Posterior cingulate gyrus (tissue), 11 donors: ENCODE measurements around the gene CCDC33.

Experiments used
- DNase-seq, 10 donors: peaks; one replicate each; pipeline versions ENCODE4 v3.0.0 to v3.0.0-alpha.2; 2020 to 2021; ENCODE audit warnings: mixed read lengths in 3 of 10
- intact Hi-C: fragments of 100-400 bp; cut with DNase I; formaldehyde crosslinking; loops from one replicate; pipeline ENCODE4 v1.15.1; 2023

The CCDC33 gene

DNA sequence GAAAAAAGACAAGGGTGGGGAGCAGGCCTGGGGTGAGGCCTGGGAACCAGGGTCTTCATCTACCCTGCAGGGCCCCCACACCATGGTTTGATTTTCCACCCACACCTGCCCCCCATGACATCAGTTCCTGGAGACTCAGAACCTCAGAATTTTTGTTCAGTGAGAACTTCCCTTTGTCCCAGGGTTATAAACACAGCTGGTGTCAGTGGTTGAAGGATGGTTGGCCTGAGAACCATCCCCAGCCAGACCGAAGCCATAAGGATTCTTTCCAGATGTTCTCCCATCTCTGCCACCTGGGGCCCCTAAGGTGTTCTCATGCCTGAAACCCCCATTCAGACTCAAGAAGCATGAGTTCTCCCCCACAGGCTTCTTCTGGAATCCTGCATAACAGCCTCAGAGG lies 16.6 kb downstream of the CCDC33 start:
- intact Hi-C loops: no loop called here

DNA sequence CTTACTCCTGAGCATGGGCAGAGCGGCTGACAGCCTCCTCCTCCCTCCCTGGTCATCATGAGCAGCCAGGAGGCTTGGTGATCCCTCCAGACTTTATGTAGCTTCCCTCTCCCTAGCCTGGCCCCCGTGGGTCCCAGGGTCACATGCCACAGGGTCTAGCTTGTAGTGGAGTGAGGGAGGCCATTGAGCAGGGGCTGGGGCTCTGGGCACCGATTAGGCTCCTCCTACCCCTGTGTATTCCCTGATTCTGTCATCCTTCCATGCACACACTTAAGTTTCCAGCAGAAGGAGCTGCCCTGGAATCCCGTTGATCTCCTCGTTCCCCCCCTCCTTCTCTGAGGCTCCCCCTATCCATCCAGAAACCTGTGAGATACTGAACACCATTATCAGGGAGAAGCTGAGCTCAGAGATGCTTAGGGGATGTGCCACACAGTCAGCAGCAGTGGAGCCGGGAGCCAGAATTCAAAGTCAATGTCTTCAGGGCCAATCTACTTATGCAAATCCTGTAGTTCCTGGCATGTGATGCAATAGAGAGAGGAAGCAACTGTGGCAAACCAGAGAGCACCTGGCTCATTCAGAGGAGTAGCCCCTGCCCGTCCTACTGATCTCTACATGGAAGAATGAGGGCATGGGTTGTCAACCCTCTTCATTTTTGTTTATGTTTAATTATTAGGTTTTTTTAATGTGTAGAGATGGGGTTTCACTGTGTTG lies 17.2 kb downstream of the CCDC33 start:
- DNase-seq: no peak
- intact Hi-C loops: no loop called here

More for the DNA sequence above, 16.6 kb downstream of the CCDC33 start:
- no peak for DNase-seq

DNA sequence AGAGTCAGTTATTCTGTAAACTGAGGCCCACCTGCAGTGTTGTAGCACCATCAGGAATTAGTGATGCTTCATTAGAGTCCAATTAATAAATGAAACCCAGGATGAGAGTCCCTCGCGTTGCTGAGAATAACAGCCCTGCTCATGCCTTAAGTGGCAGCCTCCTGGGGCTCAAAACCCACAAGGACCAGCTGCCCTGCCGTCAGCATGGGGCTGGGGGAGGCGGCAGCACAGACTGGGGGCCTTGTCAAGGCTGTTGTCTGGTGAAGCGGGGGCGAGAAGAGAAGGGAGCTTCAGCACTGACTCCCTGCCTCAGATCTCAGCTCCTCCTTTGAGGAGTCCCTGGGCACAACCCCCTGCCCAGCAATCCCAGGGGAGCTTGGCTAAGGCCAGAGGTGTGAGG lies 21.0 kb downstream of the CCDC33 start:
- intact Hi-C loops: no loop called here
- no peak for DNase-seq

DNA sequence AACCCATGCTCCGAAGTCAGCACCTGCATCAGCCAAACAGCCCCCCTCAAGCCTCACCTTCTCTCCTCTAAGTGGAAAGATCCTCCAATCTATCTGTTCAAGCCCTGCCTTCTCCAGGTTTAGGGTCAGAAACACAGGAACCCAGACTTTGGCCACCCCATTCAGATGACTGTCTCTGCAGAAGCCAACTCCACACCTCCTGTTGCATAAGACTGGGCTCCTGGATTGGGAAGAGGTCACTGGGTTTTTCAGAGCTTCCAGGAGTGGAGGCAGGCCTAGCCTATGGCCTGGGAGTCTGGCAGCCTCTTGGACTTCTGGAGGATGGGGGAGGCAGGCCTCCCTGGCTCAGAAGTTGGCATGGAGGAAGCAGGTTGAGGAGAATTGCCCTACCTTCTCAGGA lies 21.5 kb downstream of the CCDC33 start:
- no peak for DNase-seq
- intact Hi-C loops: no loop called here

DNA sequence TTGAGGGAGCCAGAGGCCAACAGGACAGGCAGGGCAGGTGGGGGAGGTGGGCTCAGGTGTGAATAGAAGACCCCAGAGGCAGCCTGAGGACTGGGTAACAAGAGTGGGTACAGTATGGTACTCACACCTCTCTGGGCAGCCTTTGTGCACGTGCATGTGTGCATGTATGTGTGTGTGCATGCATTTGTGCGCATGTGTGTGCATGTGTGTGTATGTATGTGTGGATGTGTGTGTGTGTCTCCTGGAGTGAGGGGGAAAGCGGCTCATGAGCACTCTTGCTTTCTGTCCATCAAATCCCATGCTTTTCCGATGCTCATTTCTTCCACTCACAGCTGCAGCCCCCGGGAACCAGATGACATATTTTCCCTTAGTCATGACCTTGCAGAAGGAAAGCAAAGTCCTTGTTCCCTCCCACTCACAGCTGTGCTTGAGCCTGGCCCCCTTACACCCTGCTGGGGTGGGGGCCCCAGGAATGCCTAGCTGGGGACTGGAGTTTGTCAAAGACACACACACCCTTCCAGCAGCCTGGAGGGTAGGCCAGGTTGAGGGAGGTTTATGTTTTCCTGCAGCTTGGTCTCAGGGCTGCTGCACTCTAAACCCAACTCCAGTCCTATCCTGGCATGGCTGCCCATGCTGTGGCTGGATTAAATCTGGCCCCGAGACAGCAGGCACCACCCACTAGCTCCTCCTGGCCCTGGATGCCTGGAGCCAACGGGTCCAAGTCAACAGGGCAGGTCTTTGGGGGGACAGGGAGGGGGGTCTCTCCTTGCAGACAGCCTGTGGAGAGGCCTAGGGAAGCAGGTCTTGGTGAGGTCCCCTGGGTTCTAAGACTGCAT lies 22.5 kb downstream of the CCDC33 start:
- no peak for DNase-seq
- intact Hi-C loops: no loop called here

DNA sequence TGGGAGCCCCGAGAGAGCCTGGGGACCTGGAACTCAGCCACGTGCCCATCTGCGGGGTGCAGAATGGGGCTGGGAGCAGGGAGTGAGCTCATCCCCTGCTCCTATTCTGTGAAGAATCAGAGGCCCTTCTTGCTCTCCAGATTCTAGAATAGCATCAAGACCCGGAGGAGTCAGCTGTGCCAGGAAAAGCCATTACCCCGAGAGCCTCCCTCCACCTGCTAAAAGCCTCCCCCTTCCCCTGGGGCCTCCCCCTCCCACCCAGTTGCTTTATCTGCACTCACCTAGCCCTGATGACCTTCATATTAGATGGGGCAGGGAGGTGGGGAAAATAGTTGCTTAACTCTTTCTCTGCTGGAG lies 23.1 kb downstream of the CCDC33 start:
- intact Hi-C loops: no loop called here
- DNase-seq: peak in 1 of 10 donors; percentile 41

GRCh38 chr15:74259821-74260607 lies 23.9 kb downstream of the CCDC33 start:
- peak in 3 of 10 donors; percentile 21 to 90 (median 80) for DNase-seq
- intact Hi-C loops: loop anchor here (5.0 kb wide), 1 partner anchor 38 kb away; no protein-coding TSS in a partner anchor

GRCh38 chr15:74261041-74261440 lies 24.9 kb downstream of the CCDC33 start:
- intact Hi-C loops: loop anchor here (5.0 kb wide), 1 partner anchor 39 kb away; no protein-coding TSS in a partner anchor
- DNase-seq: peak in 1 of 10 donors; percentile 47

GRCh38 chr15:74261685-74262084 lies 25.6 kb downstream of the CCDC33 start:
- peak in 1 of 10 donors; percentile 55 for DNase-seq
- intact Hi-C loops: loop anchor here (5.0 kb wide), 1 partner anchor 39 kb away; no protein-coding TSS in a partner anchor

GRCh38 chr15:74262151-74262550 lies 26.0 kb downstream of the CCDC33 start:
- DNase-seq: no peak
- intact Hi-C loops: loop anchor here (5.0 kb wide), 1 partner anchor 40 kb away; no protein-coding TSS in a partner anchor

DNA sequence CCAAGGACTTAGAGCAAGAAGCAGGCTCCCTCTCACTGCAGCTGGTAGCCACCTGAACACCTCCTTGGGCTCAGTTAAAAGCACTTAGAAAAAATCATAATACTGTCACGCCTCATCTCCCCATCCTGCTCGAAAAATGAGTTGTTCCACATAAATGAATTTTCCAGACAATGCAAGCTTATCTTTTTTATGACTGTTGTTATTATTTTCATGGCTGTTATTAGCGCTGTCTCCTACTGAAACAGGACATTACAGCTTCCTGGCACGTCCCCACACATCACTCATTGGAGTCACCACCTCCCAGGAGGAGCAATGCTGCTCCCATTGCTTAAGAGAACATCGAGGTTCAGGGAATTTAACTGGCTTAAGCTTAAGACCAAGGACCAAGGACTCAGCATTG lies 26.5 kb downstream of the CCDC33 start:
- DNase-seq: peak in 1 of 10 donors; percentile 45
- intact Hi-C loops: loop anchor here (5.0 kb wide), 1 partner anchor 40 kb away; no protein-coding TSS in a partner anchor

- intact Hi-C loops: loop anchor here (5.0 kb wide), 1 partner anchor 41 kb away; no protein-coding TSS in a partner anchor
These were observed 27.3 kb downstream of the CCDC33 start for GRCh38 chr15:74263466-74263865.

GRCh38 chr15:74264081-74264501 lies 28.0 kb downstream of the CCDC33 start:
- intact Hi-C loops: loop anchor here (5.0 kb wide), 1 partner anchor 42 kb away; no protein-coding TSS in a partner anchor
- DNase-seq: peak in 8 of 10 donors; percentile 42 to 90 (median 66)

More at GRCh38 chr15:74263466-74263865, 27.3 kb downstream of the CCDC33 start:
- DNase-seq: no peak

DNA sequence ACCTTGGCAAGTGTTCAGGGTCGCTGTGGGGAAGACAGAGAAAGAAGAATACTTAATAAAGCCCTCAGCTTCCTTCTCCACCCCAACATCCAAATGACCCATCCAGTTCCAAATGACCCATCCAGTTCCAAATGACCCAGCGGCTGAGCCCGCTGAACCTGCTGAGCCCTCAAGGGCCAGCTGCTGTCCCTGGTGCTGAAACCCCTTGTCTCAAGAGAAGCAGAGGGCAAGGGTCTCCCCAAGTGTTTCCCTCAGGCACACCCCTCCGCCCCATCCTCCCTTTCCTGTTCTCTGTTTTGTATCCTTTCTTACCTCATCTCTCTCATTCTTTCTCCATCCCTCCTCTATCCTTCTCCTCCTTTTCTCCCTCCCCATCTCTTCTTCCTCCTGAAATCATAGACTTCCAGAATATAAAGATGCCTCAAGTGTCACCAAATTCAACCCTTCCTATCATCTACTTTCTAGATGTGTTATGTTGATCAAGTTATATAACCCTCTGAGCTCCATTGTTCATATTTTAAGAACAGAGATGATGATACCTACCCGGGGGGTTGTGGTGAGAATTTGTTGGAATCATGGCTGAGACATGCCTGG lies 29.0 kb downstream of the CCDC33 start:
- intact Hi-C loops: no loop called here
- DNase-seq: peak in 1 of 10 donors; percentile 54

GRCh38 chr15:74268020-74268419 lies 31.9 kb downstream of the CCDC33 start:
- intact Hi-C loops: no loop called here
- no peak for DNase-seq

- intact Hi-C loops: no loop called here
- peak in 1 of 10 donors; percentile 54 for DNase-seq
These were observed 33.4 kb downstream of the CCDC33 start for GRCh38 chr15:74269362-74270035.

DNA sequence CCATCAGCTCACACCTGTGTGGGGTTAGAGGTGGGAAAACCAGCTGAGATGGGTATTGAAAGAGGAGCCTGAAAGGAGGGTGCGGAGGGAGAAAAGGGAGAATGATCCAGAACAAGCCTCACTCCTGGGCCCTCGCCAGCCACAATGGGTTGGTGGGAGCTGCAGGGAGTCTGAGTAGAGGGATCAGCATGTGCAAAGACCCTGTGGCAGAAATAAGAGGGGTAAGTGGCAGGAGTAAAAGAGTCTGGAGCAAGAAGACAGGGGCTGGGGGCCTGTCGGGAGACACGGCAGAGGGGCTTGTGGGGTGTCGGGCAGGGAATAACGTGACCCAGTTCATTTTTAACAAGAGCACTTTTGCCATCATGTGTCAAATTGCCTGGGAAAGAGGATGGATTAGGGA lies 34.0 kb downstream of the CCDC33 start:
- DNase-seq: peak in 1 of 10 donors; percentile 10
- intact Hi-C loops: no loop called here

GRCh38 chr15:74270854-74271520 lies 34.9 kb downstream of the CCDC33 start:
- intact Hi-C loops: no loop called here
- DNase-seq: peak in 1 of 10 donors; percentile 15

- intact Hi-C loops: no loop called here
- no peak for DNase-seq
These were observed 36.7 kb downstream of the CCDC33 start for GRCh38 chr15:74272812-74273211.
